ENCODE measurements around the gene RYR2. TPM values are rescaled to one million over a fixed set of nuclear protein-coding genes. Genes with fewer than 3 reads are reported as not detected.

The RYR2 gene
- total and polyA plus RNA-seq, 2 donors (not counting 1 experiment from before 2014, with no cell fraction given) = not detected

DNA sequence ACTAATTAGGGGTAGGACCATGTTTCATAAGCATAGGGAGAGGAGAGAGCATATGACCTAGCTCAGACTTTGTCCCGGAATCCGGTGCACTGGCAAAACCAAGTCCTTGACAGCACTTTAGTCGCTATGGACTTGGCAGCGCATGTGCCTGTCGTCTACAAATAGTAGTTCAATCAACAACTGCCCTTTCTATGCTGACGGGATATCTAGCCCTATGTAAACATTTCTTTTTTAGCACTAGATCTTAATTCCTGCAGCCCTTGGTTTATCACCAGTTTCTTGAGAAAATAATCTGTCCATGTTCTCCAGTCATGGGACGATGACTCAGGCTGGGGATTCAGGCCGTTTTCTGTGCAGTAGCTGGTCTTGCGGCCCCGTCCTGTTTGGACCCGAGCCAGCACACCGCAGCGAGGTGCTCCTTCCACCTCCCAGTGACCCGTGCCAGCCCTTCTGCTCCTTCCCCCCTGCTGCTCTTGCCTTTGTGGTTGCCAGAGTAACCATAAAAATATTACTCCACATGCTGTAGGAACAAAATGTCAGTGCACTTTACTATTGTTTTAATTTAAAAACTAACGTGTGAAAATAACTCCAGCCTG, 29.1 kb upstream of the RYR2 start:
- TF ChIP-seq EZH2 (IDR thresholded peaks at IDR 0.05; ENCODE audit: borderline replicate concordance, insufficient read depth, low read depth, low read length, poor library complexity, severe bottlenecking) = no peak
- TF ChIP-seq, protein P1, sequence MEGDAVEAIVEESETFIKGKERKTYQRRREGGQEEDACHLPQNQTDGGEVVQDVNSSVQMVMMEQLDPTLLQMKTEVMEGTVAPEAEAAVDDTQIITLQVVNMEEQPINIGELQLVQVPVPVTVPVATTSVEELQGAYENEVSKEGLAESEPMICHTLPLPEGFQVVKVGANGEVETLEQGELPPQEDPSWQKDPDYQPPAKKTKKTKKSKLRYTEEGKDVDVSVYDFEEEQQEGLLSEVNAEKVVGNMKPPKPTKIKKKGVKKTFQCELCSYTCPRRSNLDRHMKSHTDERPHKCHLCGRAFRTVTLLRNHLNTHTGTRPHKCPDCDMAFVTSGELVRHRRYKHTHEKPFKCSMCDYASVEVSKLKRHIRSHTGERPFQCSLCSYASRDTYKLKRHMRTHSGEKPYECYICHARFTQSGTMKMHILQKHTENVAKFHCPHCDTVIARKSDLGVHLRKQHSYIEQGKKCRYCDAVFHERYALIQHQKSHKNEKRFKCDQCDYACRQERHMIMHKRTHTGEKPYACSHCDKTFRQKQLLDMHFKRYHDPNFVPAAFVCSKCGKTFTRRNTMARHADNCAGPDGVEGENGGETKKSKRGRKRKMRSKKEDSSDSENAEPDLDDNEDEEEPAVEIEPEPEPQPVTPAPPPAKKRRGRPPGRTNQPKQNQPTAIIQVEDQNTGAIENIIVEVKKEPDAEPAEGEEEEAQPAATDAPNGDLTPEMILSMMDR (IDR thresholded peaks at IDR 0.05) = no peak
- no peaks in the 10 kb centered on the region for H3K9me3 Mint-ChIP-seq (ENCODE audit: insufficient read depth)
- no peaks in the 10 kb centered on the region for H3K79me2 ChIP-seq (ENCODE audit: control insufficient read depth, insufficient read depth, low read length)
- no peaks in the 10 kb centered on the region for H3K4me1 ChIP-seq (ENCODE audit: control insufficient read depth in 2 of 2, insufficient read depth in 2 of 2, low read length in 2 of 2)
- no peak overlapping the region for H3K27ac ChIP-seq (ENCODE audit: low read length in 2 of 2)
- no peak overlapping the region for H3K27ac Mint-ChIP-seq
- no peak for ATAC-seq (ENCODE audit: low read depth)
- no peak overlapping the region for H2AFZ ChIP-seq (ENCODE audit: insufficient read depth, low read depth, low read length, poor library complexity, severe bottlenecking)
- no peaks in the 10 kb centered on the region for H4K20me1 ChIP-seq (ENCODE audit: control insufficient read depth, insufficient read depth, low read length, poor library complexity, severe bottlenecking)
- no peaks in the 10 kb centered on the region for H3K36me3 ChIP-seq (replicated peaks in 1 of 2; ENCODE audit: control extremely low read depth in 1 of 2, control insufficient read depth in 1 of 2, extremely low read depth in 1 of 2, insufficient read depth in 2 of 2, low read length in 1 of 2)
- no peak overlapping the region for H3K4me2 ChIP-seq (replicated peaks; ENCODE audit: low read depth, low read length, poor library complexity, severe bottlenecking)
- no peak overlapping the region for H3K4me3 ChIP-seq (ENCODE audit: control extremely low read depth in 1 of 5, extremely low read depth in 1 of 5, insufficient read depth in 1 of 5, low read depth in 2 of 5, low read length in 4 of 5)
- intact Hi-C loops (cut with micrococcal nuclease) = no loop called here
- ChIA-PET POLR2A (no interaction called here), CTCF (no interaction called here)
- DNase-seq = no peak
- no peaks in the 10 kb centered on the region for H3K4me1 Mint-ChIP-seq
- H3K27me3 ChIP-seq (replicated peaks in 1 of 4; ENCODE audit: control extremely low read depth in 1 of 4, control insufficient read depth in 3 of 4, insufficient read depth in 4 of 4, low read length in 3 of 4) = no peaks in the 10 kb centered on the region
- 83% methylated on average over 13 of the region's 15 CpGs for WGBS (ENCODE audit: insufficient coverage)
- H3K4me3 Mint-ChIP-seq = no peak overlapping the region
- H3K9ac ChIP-seq (ENCODE audit: low read length) = no peak overlapping the region
- no peaks in the 10 kb centered on the region for H3K9me3 ChIP-seq (ENCODE audit: control extremely low read depth in 1 of 3, control insufficient read depth in 2 of 3, insufficient read depth in 1 of 3, low read length in 2 of 3)
- no peaks in the 10 kb centered on the region for H3K27me3 Mint-ChIP-seq

DNA sequence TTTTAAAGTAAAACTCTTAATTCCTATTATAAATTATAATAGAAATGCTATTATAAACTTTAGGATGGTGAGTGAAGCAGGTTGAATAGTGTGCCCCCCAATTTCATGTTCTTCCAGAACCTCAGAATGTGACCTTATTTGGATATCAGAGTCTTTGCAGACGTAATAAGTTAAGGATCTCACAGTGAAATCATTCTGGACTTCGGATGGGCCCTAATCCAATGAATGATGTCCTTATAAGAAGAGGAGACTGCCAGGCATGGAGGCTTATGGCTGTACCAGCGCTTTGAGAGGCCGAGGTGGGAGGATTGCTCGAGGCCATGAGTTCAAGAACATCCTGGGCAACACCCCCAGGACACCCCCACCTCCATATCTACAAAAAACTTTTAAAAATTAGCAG, 28.4 kb upstream of the RYR2 start:
- no peaks in the 10 kb centered on the region for H3K4me1 Mint-ChIP-seq
- POLR2A ChIA-PET = no interaction called here
- no peak overlapping the region for H3K27ac ChIP-seq (ENCODE audit: low read length in 2 of 2)
- no peak overlapping the region for H3K4me2 ChIP-seq (replicated peaks; ENCODE audit: low read depth, low read length, poor library complexity, severe bottlenecking)
- H3K79me2 ChIP-seq (ENCODE audit: control insufficient read depth, insufficient read depth, low read length) = no peaks in the 10 kb centered on the region
- no peaks in the 10 kb centered on the region for H3K9me3 ChIP-seq (ENCODE audit: control extremely low read depth in 1 of 3, control insufficient read depth in 2 of 3, insufficient read depth in 1 of 3, low read length in 2 of 3)
- H3K36me3 ChIP-seq (replicated peaks in 1 of 2; ENCODE audit: control extremely low read depth in 1 of 2, control insufficient read depth in 1 of 2, extremely low read depth in 1 of 2, insufficient read depth in 2 of 2, low read length in 1 of 2) = no peaks in the 10 kb centered on the region
- DNase-seq (no peak), ATAC-seq (ENCODE audit: low read depth) (no peak)
- CTCF ChIA-PET = no interaction called here
- H3K9me3 Mint-ChIP-seq (ENCODE audit: insufficient read depth) = no peaks in the 10 kb centered on the region
- H3K27me3 ChIP-seq (replicated peaks in 1 of 4; ENCODE audit: control extremely low read depth in 1 of 4, control insufficient read depth in 3 of 4, insufficient read depth in 4 of 4, low read length in 3 of 4) = no peaks in the 10 kb centered on the region
- 96% methylated on average over 2 of the region's 5 CpGs for WGBS (ENCODE audit: insufficient coverage)
- no peak overlapping the region for H3K9ac ChIP-seq (ENCODE audit: low read length)
- no peaks in the 10 kb centered on the region for H4K20me1 ChIP-seq (ENCODE audit: control insufficient read depth, insufficient read depth, low read length, poor library complexity, severe bottlenecking)
- no peaks in the 10 kb centered on the region for H3K27me3 Mint-ChIP-seq
- TF ChIP-seq, protein P1 (IDR thresholded peaks at IDR 0.05) = no peak
- TF ChIP-seq EZH2 (IDR thresholded peaks at IDR 0.05; ENCODE audit: borderline replicate concordance, insufficient read depth, low read depth, low read length, poor library complexity, severe bottlenecking) = no peak
- H3K4me1 ChIP-seq (ENCODE audit: control insufficient read depth in 2 of 2, insufficient read depth in 2 of 2, low read length in 2 of 2) = no peaks in the 10 kb centered on the region
- no peak overlapping the region for H3K4me3 Mint-ChIP-seq
- intact Hi-C loops (cut with micrococcal nuclease) = no loop called here
- H2AFZ ChIP-seq (ENCODE audit: insufficient read depth, low read depth, low read length, poor library complexity, severe bottlenecking) = no peak overlapping the region
- H3K27ac Mint-ChIP-seq = no peak overlapping the region
- H3K4me3 ChIP-seq (ENCODE audit: control extremely low read depth in 1 of 5, extremely low read depth in 1 of 5, insufficient read depth in 1 of 5, low read depth in 2 of 5, low read length in 4 of 5) = no peak overlapping the region
